ENCODE results near the gene CHMP2A.

CHMP2A gene

GRCh38 chr19:58538257-58539168 is 16.4 kb downstream of the CHMP2A start:
- 3% methylated on average over 43 of the region's 55 CpGs for WGBS
- Histone ChIP-seq H3K14ac (ENCODE audit: low read length in 2 of 2) (peak overlapping the region in 1 of 2 experiments; percentile 12), H3K18ac (ENCODE audit: low read depth in 1 of 2, low read length in 2 of 2) (peak overlapping the region; percentile 12 to 75), H3K36me3 (ENCODE audit: control insufficient read depth in 1 of 2, insufficient read depth in 2 of 2, low read depth in 1 of 2, low read length in 2 of 2) (no peaks in the 10 kb centered on the region), H4K91ac (ENCODE audit: low read length) (peak overlapping the region; percentile 81), H3K27ac (ENCODE audit: low read length, poor library complexity, severe bottlenecking) (no peak overlapping the region), H3K4me2 (ENCODE audit: low read length, poor library complexity, severe bottlenecking) (peak overlapping the region; percentile 85), H3K4ac (ENCODE audit: low read depth in 1 of 2, low read length in 2 of 2) (no peak overlapping the region), H3K79me1 (replicated peaks; ENCODE audit: low read length, poor library complexity, severe bottlenecking) (no peaks in the 10 kb centered on the region), H3K4me3 (ENCODE audit: insufficient read depth in 1 of 2, low read depth in 1 of 2, low read length in 2 of 2) (peak overlapping the region in 1 of 2 experiments; percentile 53), H3K9me3 (ENCODE audit: control insufficient read depth, low read length) (no peaks in the 10 kb centered on the region), H3K27me3 (ENCODE audit: control insufficient read depth in 1 of 2, insufficient read depth in 1 of 2, low read length in 2 of 2) (peaks cover 33 to 44% of the 10 kb centered on the region in 2 experiments), H2BK120ac (ENCODE audit: low read depth, low read length) (no peak overlapping the region), H3K4me1 (ENCODE audit: control insufficient read depth, insufficient read depth, low read depth, low read length) (peaks cover 8% of the 10 kb centered on the region), H3K9ac (ENCODE audit: low read length) (no peak overlapping the region), H2BK15ac (ENCODE audit: low read depth, poor library complexity, severe bottlenecking) (no peak overlapping the region), H3K23ac (ENCODE audit: low read length in 2 of 2) (peak overlapping the region in 1 of 2 experiments; percentile 50), H2AFZ (ENCODE audit: low read depth, low read length) (peak overlapping the region; percentile 60), H2AK5ac (ENCODE audit: low read length, severe bottlenecking) (no peak overlapping the region), H2BK5ac (ENCODE audit: low read depth, low read length, poor library complexity, severe bottlenecking) (no peak overlapping the region), H2BK12ac (ENCODE audit: low read length in 2 of 2) (peak overlapping the region in 1 of 2 experiments; percentile 15), H4K8ac (ENCODE audit: low read length) (peak overlapping the region; percentile 83)
- DNase-seq = no peak

GRCh38 chr19:58536852-58537798 is 17.8 kb downstream of the CHMP2A start:
- no peak overlapping the region for H2AK5ac ChIP-seq (ENCODE audit: low read length, severe bottlenecking)
- H3K18ac ChIP-seq (ENCODE audit: low read depth in 1 of 2, low read length in 2 of 2) = no peak overlapping the region
- no peak overlapping the region for H4K91ac ChIP-seq (ENCODE audit: low read length)
- no peak overlapping the region for H3K23ac ChIP-seq (ENCODE audit: low read length in 2 of 2)
- 96% methylated on average over 8 of the region's 8 CpGs for WGBS
- no peak overlapping the region for H3K4ac ChIP-seq (ENCODE audit: low read depth in 1 of 2, low read length in 2 of 2)
- H2AFZ ChIP-seq (ENCODE audit: low read depth, low read length) = no peak overlapping the region
- no peak overlapping the region for H4K8ac ChIP-seq (ENCODE audit: low read length)
- no peak overlapping the region for H3K14ac ChIP-seq (ENCODE audit: low read length in 2 of 2)
- H2BK5ac ChIP-seq (ENCODE audit: low read depth, low read length, poor library complexity, severe bottlenecking) = no peak overlapping the region
- no peak overlapping the region for H3K27ac ChIP-seq (ENCODE audit: low read length, poor library complexity, severe bottlenecking)
- H2BK12ac ChIP-seq (ENCODE audit: low read length in 2 of 2) = no peak overlapping the region
- H3K4me1 ChIP-seq (ENCODE audit: control insufficient read depth, insufficient read depth, low read depth, low read length) = peaks cover 7% of the 10 kb centered on the region
- H3K36me3 ChIP-seq (ENCODE audit: control insufficient read depth in 1 of 2, insufficient read depth in 2 of 2, low read depth in 1 of 2, low read length in 2 of 2) = no peaks in the 10 kb centered on the region
- no peak overlapping the region for H3K9ac ChIP-seq (ENCODE audit: low read length)
- no peaks in the 10 kb centered on the region for H3K79me1 ChIP-seq (replicated peaks; ENCODE audit: low read length, poor library complexity, severe bottlenecking)
- H3K4me3 ChIP-seq (ENCODE audit: insufficient read depth in 1 of 2, low read depth in 1 of 2, low read length in 2 of 2) = no peak overlapping the region
- DNase-seq = no peak
- no peak overlapping the region for H3K4me2 ChIP-seq (ENCODE audit: low read length, poor library complexity, severe bottlenecking)
- peaks cover 30 to 48% of the 10 kb centered on the region in 2 experiments for H3K27me3 ChIP-seq (ENCODE audit: control insufficient read depth in 1 of 2, insufficient read depth in 1 of 2, low read length in 2 of 2)
- H3K9me3 ChIP-seq (ENCODE audit: control insufficient read depth, low read length) = no peaks in the 10 kb centered on the region
- no peak overlapping the region for H2BK120ac ChIP-seq (ENCODE audit: low read depth, low read length)
- H2BK15ac ChIP-seq (ENCODE audit: low read depth, poor library complexity, severe bottlenecking) = no peak overlapping the region

- H3K27me3 ChIP-seq (ENCODE audit: control insufficient read depth in 1 of 2, insufficient read depth in 1 of 2, low read length in 2 of 2) = peaks cover 33 to 60% of the 10 kb centered on the region in 2 experiments
- H2AFZ ChIP-seq (ENCODE audit: low read depth, low read length) = no peak overlapping the region
- H3K14ac ChIP-seq (ENCODE audit: low read length in 2 of 2) = no peak overlapping the region
- H4K8ac ChIP-seq (ENCODE audit: low read length) = no peak overlapping the region
- no peak overlapping the region for H3K4me2 ChIP-seq (ENCODE audit: low read length, poor library complexity, severe bottlenecking)
- no peak overlapping the region for H2BK15ac ChIP-seq (ENCODE audit: low read depth, poor library complexity, severe bottlenecking)
- H3K79me1 ChIP-seq (replicated peaks; ENCODE audit: low read length, poor library complexity, severe bottlenecking) = no peaks in the 10 kb centered on the region
- H2BK12ac ChIP-seq (ENCODE audit: low read length in 2 of 2) = no peak overlapping the region
- H3K4me3 ChIP-seq (ENCODE audit: insufficient read depth in 1 of 2, low read depth in 1 of 2, low read length in 2 of 2) = no peak overlapping the region
- H3K18ac ChIP-seq (ENCODE audit: low read depth in 1 of 2, low read length in 2 of 2) = no peak overlapping the region
- no peak overlapping the region for H3K27ac ChIP-seq (ENCODE audit: low read length, poor library complexity, severe bottlenecking)
- peaks cover 7% of the 10 kb centered on the region for H3K4me1 ChIP-seq (ENCODE audit: control insufficient read depth, insufficient read depth, low read depth, low read length)
- no peaks in the 10 kb centered on the region for H3K36me3 ChIP-seq (ENCODE audit: control insufficient read depth in 1 of 2, insufficient read depth in 2 of 2, low read depth in 1 of 2, low read length in 2 of 2)
- no peak for DNase-seq
- H2BK5ac ChIP-seq (ENCODE audit: low read depth, low read length, poor library complexity, severe bottlenecking) = no peak overlapping the region
- H2AK5ac ChIP-seq (ENCODE audit: low read length, severe bottlenecking) = no peak overlapping the region
- no peak overlapping the region for H4K91ac ChIP-seq (ENCODE audit: low read length)
- H3K23ac ChIP-seq (ENCODE audit: low read length in 2 of 2) = no peak overlapping the region
- H3K9me3 ChIP-seq (ENCODE audit: control insufficient read depth, low read length) = no peaks in the 10 kb centered on the region
- H3K9ac ChIP-seq (ENCODE audit: low read length) = no peak overlapping the region
- H3K4ac ChIP-seq (ENCODE audit: low read depth in 1 of 2, low read length in 2 of 2) = no peak overlapping the region
- no peak overlapping the region for H2BK120ac ChIP-seq (ENCODE audit: low read depth, low read length)
- WGBS = 93% methylated on average over 3 of the region's 3 CpGs
Measured at GRCh38 chr19:58535857-58536256, 19.0 kb downstream of the CHMP2A start.

All from mesenchymal stem cell (in vitro differentiated cells and primary cell).